Peyer's patch (tissue), 4 donors: Measurements from ENCODE around the gene XAF1.

Source experiments
- CTCF ChIP-seq, 6 experiments: fragments of 450-650 bp in 4 of 6; fragments of 200-600 bp in 2 of 6; sonication (generic) in 1 of 6; IDR thresholded peaks; one replicate each; pipeline ENCODE4 v1.5.1; 2017 to 2019; ENCODE audit warnings: antibody characterized with exemption in 6 of 6, mild to moderate bottlenecking in 3 of 6, moderate library complexity in 1 of 6
- POLR2A ChIP-seq, 2 donors: fragments of 450-650 bp; IDR thresholded peaks; one replicate each; pipeline ENCODE4 v1.5.1; 2017; ENCODE audit warnings: antibody characterized with exemption in 2 of 2, mild to moderate bottlenecking in 2 of 2, moderate library complexity in 2 of 2

GRCh38 chr17:6782244-6782643, 26.4 kb downstream of the XAF1 start:
- TF ChIP-seq CTCF (IDR thresholded peaks at IDR 0.05) (no peak), POLR2A (IDR thresholded peaks at IDR 0.05) (no peak)
